A673 (cell line): ENCODE data around the gene MVK. TPM values are rescaled to one million over a fixed set of nuclear protein-coding genes. Genes with fewer than 3 reads are reported as not detected.

Experiments
- BruUV-seq: library from RNA; stranded (reverse); fragments of 400-500 nt; replicated peaks from 2 replicates; lab custom pipeline; 2021; lab: Mats Ljungman, UMichigan
- CTCF ChIA-PET: fragments of 300-600 bp; sonication (Branson Sonifier 250); formaldehyde crosslinking; loops from one replicate; lab custom pipeline; 2022; ENCODE audit warnings: antibody characterized with exemption; lab: Charles Lee
- POLR2A ChIA-PET: fragments of 300-600 bp; sonication (Branson Sonifier 250); formaldehyde crosslinking; loops from one replicate; lab custom pipeline; 2022; ENCODE audit warnings: antibody characterized with exemption; ENCODE audit not compliant: low non-redundant PET; lab: Charles Lee
- DNase-seq: peaks from one replicate; pipeline ENCODE4 v3.0.0-alpha.2; 2015; ENCODE audit warnings: low spot score
- H3K27ac ChIP-seq: fragments of 200-600 bp; sonication (generic); 2 replicates; pipeline ENCODE4 v1.5.1; 2016; ENCODE audit warnings: mixed run types, low read depth, mild to moderate bottlenecking, mixed read lengths, antibody characterized with exemption, low read length; ENCODE audit not compliant: poor library complexity, severe bottlenecking
- H3K27me3 ChIP-seq: fragments of 200-600 bp; sonication (generic); replicated peaks from 2 replicates; pipeline ENCODE4 v1.6.1; 2017; ENCODE audit warnings: mixed run types, low read depth, mild to moderate bottlenecking, mixed read lengths, antibody characterized with exemption, low read length; ENCODE audit not compliant: insufficient read depth, poor library complexity
- H3K36me3 ChIP-seq: fragments of 200-600 bp; sonication (generic); 2 replicates; pipeline ENCODE4 v1.6.1; 2016; ENCODE audit warnings: mixed run types, mild to moderate bottlenecking, mixed read lengths, antibody characterized with exemption, low read length; ENCODE audit not compliant: insufficient read depth, poor library complexity, severe bottlenecking
- H3K4me1 ChIP-seq: fragments of 200-600 bp; sonication (generic); 2 replicates; pipeline ENCODE4 v1.6.1; 2017; ENCODE audit warnings: mixed run types, mild to moderate bottlenecking, mixed read lengths, antibody characterized with exemption, low read length; ENCODE audit not compliant: insufficient read depth, poor library complexity, severe bottlenecking
- H3K4me3 ChIP-seq: fragments of 200-600 bp; sonication (generic); 2 replicates; pipeline ENCODE4 v1.5.1; 2016; ENCODE audit warnings: low read depth, mixed run types, mild to moderate bottlenecking, mixed read lengths, low read length; ENCODE audit not compliant: poor library complexity, severe bottlenecking
- H3K9me3 ChIP-seq: fragments of 200-600 bp; sonication (generic); 2 replicates; pipeline ENCODE4 v1.6.1; 2016; ENCODE audit warnings: mixed run types, low read depth, mild to moderate bottlenecking, mixed read lengths, antibody characterized with exemption, low read length; ENCODE audit not compliant: poor library complexity, severe bottlenecking
- EZH2 ChIP-seq: fragments of 200-600 bp; sonication (generic); IDR thresholded peaks from 2 replicates; pipeline ENCODE4 v1.6.1; 2017; ENCODE audit warnings: borderline replicate concordance, low read depth, mild to moderate bottlenecking, mixed read lengths, antibody characterized with exemption, low read length; ENCODE audit not compliant: poor library complexity, severe bottlenecking
- intact Hi-C: fragments of 100-400 bp; cut with micrococcal nuclease; formaldehyde crosslinking; loops from one replicate; pipeline ENCODE4 v1.10.0; 2022; ENCODE audit not compliant: unreplicated experiment
- total RNA-seq: library from RNA; stranded (reverse); gene quantifications from 2 replicates; pipeline ENCODE4 v1.2.3, GENCODE V29; 2021
- TF ChIP-seq, protein P1 (sequence below): fragments of 300-800, 200-600 bp; sonication (generic); conservative IDR thresholded peaks from 2 replicates; pipeline ENCODE4 v1.5.1; 2017; ENCODE audit warnings: low read depth, mild to moderate bottlenecking, antibody characterized with exemption, low read length, moderate library complexity, mixed read lengths

Gene MVK
- total RNA-seq, 1 experiment from 2014 or later = 56.0 TPM

DNA sequence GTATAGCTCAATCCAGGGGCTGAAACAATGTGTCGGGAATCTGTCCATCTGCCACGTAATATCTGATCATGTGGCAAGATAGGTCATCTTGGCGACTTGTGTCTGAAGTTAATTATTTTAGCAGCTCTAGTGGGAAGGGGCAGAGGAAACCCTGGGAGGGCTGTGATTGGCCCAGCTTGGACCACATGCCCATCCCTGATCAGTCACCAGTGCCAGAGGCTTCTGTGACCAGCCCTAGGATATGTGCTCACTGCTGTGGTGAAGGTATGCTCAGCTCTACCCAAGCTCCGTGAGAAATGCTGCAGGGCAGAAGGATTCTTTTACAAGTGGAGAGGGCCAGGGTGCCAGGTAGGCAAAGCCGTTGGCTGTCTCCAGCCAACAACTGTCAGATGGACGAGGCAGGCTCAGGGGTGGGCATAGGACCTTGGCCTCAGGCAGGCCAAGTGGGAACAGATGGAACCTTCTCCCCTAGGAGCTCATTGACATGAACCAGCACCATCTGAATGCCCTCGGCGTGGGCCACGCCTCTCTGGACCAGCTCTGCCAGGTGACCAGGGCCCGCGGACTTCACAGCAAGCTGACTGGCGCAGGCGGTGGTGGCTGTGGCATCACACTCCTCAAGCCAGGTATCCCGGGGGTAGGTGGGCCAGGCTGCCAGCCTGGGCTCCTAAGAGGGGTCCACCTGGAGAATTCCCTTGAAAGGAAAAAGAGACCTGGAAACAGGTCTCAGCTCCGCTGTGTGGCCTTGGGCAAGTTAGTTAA is 21.1 kb downstream of the MVK start:
- Histone ChIP-seq H3K27ac (no peak overlapping the region), H3K36me3 (peaks cover 18% of the 10 kb centered on the region), H3K9me3 (no peaks in the 10 kb centered on the region), H3K27me3 (no peaks in the 10 kb centered on the region), H3K4me1 (peaks cover 4% of the 10 kb centered on the region), H3K4me3 (no peak overlapping the region)
- no TSS peak for BruUV-seq
- DNase-seq = no peak
- intact Hi-C loops = no loop called here
- POLR2A ChIA-PET = interaction anchor here (0.6 kb wide), 1 partner anchor 131 kb away, joined by 3 read pairs; no protein-coding TSS in a partner anchor
- no peak for TF ChIP-seq EZH2
- TF ChIP-seq, protein P1, sequence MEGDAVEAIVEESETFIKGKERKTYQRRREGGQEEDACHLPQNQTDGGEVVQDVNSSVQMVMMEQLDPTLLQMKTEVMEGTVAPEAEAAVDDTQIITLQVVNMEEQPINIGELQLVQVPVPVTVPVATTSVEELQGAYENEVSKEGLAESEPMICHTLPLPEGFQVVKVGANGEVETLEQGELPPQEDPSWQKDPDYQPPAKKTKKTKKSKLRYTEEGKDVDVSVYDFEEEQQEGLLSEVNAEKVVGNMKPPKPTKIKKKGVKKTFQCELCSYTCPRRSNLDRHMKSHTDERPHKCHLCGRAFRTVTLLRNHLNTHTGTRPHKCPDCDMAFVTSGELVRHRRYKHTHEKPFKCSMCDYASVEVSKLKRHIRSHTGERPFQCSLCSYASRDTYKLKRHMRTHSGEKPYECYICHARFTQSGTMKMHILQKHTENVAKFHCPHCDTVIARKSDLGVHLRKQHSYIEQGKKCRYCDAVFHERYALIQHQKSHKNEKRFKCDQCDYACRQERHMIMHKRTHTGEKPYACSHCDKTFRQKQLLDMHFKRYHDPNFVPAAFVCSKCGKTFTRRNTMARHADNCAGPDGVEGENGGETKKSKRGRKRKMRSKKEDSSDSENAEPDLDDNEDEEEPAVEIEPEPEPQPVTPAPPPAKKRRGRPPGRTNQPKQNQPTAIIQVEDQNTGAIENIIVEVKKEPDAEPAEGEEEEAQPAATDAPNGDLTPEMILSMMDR = no peak
- CTCF ChIA-PET = no interaction called here

DNA sequence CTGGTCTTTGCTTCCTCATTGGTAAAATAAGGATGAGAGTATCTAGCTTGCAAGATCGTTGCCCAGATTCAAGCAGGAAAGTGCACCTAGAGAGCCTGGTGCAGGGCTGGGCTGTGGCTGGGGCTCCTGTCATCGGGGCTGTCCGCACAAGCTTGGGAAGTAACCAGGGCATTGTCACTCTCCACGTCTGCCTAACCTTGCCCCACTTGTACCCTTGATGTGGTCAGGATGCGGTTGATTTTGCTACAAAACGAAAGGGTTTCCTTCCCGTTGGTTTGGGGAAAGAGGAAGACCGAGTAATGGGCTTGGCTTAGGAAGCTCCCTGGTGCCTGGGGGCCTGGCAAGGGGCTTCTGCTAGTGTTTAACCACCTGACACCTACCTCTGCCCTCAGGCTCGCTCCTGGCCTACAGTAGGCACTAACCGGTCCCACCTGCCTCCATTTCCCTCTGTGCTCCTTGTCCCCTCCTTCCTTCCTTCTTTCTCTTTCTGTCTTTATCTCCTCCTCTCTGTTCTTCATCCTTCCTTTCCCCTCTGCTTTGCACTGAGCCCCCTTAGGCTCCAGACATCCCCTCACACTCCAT is 21.8 kb downstream of the MVK start:
- POLR2A ChIA-PET = no interaction called here
- H3K27me3 ChIP-seq = no peaks in the 10 kb centered on the region
- CTCF ChIA-PET = interaction anchor here (1.0 kb wide), 1 partner anchor 180 kb away, joined by 5 read pairs; no protein-coding TSS in a partner anchor

More for the DNA sequence above, 21.8 kb downstream of the MVK start:
- H3K36me3 ChIP-seq = peaks cover 18% of the 10 kb centered on the region
- peaks cover 4% of the 10 kb centered on the region for H3K4me1 ChIP-seq
- BruUV-seq = no TSS peak
- intact Hi-C loops = no loop called here
- H3K9me3 ChIP-seq = no peaks in the 10 kb centered on the region
- no peak overlapping the region for H3K4me3 ChIP-seq
- DNase-seq = no peak
- no peak overlapping the region for H3K27ac ChIP-seq
- no peak for TF ChIP-seq EZH2
- TF ChIP-seq, protein P1 = no peak
